PFSK-1 (cell line): Measurements from ENCODE around the gene KRT78.

Experiments
- FOXP2 ChIP-seq: optimal IDR thresholded peaks from 2 replicates; pipeline ENCODE3; 2011; ENCODE audit warnings: borderline replicate concordance, control low read depth, inconsistent platforms; ENCODE audit not compliant: insufficient read depth; ENCODE audit errors: extremely low read length, extremely low read depth
- POLR2AphosphoS5 ChIP-seq: IDR thresholded peaks from 2 replicates; pipeline ENCODE4 v1.6.1; 2012; ENCODE audit warnings: low read depth, mild to moderate bottlenecking, control low read depth, low read length, moderate library complexity
- SIN3A ChIP-seq: IDR thresholded peaks from 2 replicates; pipeline ENCODE4 v1.6.1; 2012; ENCODE audit warnings: mild to moderate bottlenecking, low read length, moderate library complexity, borderline replicate concordance; ENCODE audit not compliant: insufficient read depth
- TAF1 ChIP-seq: IDR thresholded peaks from 2 replicates; pipeline ENCODE4 v1.6.1; 2012; ENCODE audit warnings: low read length, control low read depth, borderline replicate concordance; ENCODE audit not compliant: insufficient read depth
- TF ChIP-seq, protein P1 (sequence below), 2 experiments: IDR thresholded peaks; 2 replicates each; pipeline versions ENCODE4 v1.6.1 to v1.8.0; 2011 to 2012; ENCODE audit warnings: low read depth in 2 of 2, low read length in 2 of 2, control low read depth in 1 of 2, inconsistent platforms in 1 of 2, mild to moderate bottlenecking in 1 of 2, moderate library complexity in 1 of 2; ENCODE audit not compliant: insufficient read depth in 1 of 2

The KRT78 gene

DNA sequence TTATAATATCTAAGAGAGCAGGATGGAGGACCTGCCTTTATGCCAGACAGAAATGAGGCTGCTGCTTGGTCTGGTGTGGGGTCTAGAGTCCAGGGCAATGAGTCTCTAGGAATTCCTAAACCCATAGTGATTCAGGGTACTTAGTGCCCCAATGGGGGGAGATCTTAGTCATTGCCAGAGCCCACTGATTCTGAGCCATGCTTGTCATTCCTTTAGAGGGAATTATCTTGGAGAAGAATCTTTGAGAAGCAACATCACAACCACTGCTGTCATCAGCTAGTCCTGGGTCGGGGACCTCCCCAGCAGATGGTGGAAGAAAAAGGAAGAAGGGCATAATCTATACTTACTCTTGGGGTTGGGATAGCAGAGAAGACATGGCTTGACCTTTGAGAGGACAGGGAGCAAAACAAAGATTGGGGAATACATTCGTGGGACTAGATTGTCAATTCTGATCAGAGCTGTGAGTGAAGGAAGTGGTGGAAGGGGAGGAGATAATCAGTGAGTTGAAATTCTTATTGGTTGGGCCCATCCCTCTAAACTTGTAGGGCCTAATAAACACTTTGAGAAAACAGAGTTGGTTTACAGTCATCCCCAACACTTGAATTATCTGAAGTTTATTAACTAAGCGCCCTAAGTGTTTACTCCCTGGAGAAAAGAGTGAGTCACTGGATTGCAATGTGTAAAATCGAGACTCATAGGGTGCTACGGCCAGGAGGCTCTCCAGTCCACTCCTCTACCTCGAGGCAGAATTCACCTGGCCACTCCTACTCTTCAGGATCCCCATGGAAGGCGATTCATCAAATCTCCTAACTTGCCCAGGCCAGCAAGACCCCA is 49.9 kb downstream of the KRT78 start:
- TF ChIP-seq TAF1 (no peak), SIN3A (no peak), POLR2AphosphoS5 (no peak)

DNA sequence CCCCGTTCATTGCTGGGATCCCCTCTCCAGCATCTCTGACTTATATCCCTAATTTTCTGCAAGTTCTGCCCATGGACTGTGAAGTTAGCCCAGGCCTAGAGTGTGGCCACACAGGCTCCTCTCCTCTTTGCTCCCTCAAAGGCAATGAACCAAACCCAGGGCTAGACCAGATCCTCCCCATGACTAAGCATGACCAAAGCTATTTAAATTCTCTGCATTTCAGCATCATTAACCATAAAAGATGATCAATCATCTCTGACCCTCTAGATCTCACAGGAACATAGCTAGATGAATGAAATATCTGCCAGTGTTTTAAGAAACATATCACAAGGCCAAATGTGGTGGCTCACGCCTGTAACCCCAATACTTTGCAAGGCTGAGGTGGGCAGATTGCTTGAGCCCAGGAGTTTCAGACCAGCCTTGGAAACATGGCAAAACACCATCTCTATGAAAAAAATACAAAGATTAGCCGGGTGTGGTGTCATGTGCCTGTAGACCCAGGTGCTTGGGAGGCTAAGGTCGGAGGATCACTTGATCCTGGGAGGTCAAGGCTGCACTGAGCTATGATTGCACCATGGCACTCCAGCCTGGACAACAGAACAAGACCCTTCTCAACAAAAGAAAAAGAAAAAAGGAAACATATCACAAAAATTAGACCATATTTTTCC is 50.7 kb downstream of the KRT78 start:
- TF ChIP-seq SIN3A (no peak), FOXP2 (no peak), POLR2AphosphoS5 (no peak), TAF1 (no peak)
- TF ChIP-seq, protein P1, sequence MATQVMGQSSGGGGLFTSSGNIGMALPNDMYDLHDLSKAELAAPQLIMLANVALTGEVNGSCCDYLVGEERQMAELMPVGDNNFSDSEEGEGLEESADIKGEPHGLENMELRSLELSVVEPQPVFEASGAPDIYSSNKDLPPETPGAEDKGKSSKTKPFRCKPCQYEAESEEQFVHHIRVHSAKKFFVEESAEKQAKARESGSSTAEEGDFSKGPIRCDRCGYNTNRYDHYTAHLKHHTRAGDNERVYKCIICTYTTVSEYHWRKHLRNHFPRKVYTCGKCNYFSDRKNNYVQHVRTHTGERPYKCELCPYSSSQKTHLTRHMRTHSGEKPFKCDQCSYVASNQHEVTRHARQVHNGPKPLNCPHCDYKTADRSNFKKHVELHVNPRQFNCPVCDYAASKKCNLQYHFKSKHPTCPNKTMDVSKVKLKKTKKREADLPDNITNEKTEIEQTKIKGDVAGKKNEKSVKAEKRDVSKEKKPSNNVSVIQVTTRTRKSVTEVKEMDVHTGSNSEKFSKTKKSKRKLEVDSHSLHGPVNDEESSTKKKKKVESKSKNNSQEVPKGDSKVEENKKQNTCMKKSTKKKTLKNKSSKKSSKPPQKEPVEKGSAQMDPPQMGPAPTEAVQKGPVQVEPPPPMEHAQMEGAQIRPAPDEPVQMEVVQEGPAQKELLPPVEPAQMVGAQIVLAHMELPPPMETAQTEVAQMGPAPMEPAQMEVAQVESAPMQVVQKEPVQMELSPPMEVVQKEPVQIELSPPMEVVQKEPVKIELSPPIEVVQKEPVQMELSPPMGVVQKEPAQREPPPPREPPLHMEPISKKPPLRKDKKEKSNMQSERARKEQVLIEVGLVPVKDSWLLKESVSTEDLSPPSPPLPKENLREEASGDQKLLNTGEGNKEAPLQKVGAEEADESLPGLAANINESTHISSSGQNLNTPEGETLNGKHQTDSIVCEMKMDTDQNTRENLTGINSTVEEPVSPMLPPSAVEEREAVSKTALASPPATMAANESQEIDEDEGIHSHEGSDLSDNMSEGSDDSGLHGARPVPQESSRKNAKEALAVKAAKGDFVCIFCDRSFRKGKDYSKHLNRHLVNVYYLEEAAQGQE (IDR thresholded peaks at IDR 0.05; ENCODE audit: insufficient read depth in 1 of 2, low read depth in 2 of 2, low read length in 2 of 2): no peak

DNA sequence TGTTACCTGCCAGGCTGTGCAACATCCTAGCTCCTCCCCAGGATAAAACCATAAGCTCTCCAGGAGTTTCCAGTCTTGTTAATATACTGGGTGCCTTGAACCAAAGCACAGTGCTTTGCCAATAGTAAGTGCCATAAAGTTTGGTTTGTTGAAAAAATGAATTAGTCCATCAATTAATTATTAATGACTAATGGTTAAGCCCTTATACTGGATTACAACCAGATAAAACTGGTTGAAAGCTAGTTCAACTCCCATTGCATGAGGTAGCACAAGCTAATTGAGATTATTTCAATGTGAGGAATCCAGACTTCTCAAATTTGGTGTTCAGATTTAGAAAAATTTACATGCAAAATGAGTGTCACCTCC is 51.3 kb downstream of the KRT78 start:
- TF ChIP-seq POLR2AphosphoS5 (no peak), SIN3A (no peak), TAF1 (no peak), FOXP2 (no peak)
- TF ChIP-seq, protein P1 (IDR thresholded peaks at IDR 0.05; ENCODE audit: insufficient read depth in 1 of 2, low read depth in 2 of 2, low read length in 2 of 2): no peak

DNA sequence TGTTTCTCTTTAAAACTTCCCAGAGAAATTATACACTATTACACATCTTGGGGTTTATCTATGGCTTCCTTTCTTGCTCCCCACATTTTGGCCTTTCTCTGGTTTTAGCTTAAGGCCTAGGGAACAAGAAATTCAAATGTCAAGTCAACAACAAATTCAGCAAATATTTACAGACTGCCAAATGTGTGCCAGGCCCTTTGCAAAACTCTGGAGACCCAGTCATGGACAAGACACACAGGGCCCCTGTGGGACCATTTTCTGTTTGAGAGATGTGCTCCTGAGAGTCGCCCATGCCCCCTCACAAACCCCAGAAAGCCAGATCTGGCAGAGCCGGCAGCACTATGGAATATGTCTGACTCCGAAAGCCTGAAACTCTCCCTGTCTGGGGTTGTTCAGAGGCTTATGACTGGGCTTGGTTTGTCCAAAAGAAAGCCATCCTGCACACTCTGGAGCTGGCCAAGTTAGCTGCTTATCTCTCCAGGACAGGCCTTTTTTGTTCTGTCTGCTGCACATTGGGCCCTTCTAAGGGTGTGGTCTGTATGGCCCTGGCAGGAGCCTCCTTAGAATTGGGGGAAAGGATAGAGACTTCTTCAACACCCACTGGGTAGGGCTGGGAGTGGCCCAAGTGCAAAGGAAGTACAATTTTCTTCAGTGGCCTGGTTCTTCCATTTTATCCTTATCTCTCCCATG is 51.8 kb downstream of the KRT78 start:
- TF ChIP-seq SIN3A: no peak
- TF ChIP-seq, protein P1 (IDR thresholded peaks at IDR 0.05; ENCODE audit: insufficient read depth in 1 of 2, low read depth in 2 of 2, low read length in 2 of 2): no peak
- no peak for TF ChIP-seq TAF1
- TF ChIP-seq POLR2AphosphoS5: no peak
- no peak for TF ChIP-seq FOXP2

DNA sequence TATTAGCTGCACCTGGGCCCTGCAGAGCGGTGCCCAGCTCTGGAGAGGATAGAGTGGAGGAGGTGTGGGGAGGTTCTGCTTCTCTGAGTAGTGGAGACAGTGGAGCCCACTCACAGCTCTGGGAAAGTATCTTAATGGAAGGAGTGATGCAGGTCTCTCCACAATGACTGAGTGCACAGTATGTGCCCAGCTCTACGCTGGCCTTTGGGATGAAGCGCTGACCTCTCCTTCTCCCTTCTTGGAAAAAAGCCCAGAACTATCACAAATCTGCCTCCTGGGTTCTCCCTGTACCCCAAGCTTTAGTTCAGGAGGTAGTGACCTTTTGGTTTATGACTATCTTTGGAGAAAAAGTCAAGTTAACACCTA is 52.4 kb downstream of the KRT78 start:
- no peak for TF ChIP-seq POLR2AphosphoS5
- no peak for TF ChIP-seq SIN3A
- no peak for TF ChIP-seq FOXP2
- TF ChIP-seq, protein P1 (IDR thresholded peaks at IDR 0.05; ENCODE audit: insufficient read depth in 1 of 2, low read depth in 2 of 2, low read length in 2 of 2): no peak
- TF ChIP-seq TAF1: no peak
